OCI-LY7 (cell line): ENCODE results near the gene RPL18. TPM values are rescaled to one million over a fixed set of nuclear protein-coding genes. Genes with fewer than 3 reads are reported as not detected.

ENCODE experiments used
- BruUV-seq: library from RNA; stranded (reverse); fragments of 400-500 nt; replicated peaks from 2 replicates; lab custom pipeline; 2021; lab: Mats Ljungman, UMichigan
- CTCF ChIA-PET: fragments of 300-600 bp; sonication (Branson Sonifier 250); formaldehyde crosslinking; loops from one replicate; lab custom pipeline; 2022; ENCODE audit warnings: antibody characterized with exemption; ENCODE audit not compliant: unreplicated experiment; lab: Charles Lee
- POLR2A ChIA-PET: fragments of 300-600 bp; sonication (Branson Sonifier 250); formaldehyde crosslinking; loops from one replicate; lab custom pipeline; 2022; ENCODE audit warnings: antibody characterized with exemption; lab: Charles Lee
- DNase-seq: peaks from one replicate; pipeline ENCODE4 v3.0.0-alpha.2; 2015; ENCODE audit warnings: low spot score
- H2AFZ ChIP-seq: fragments of 200-600 bp; sonication (generic), shearing (Covaris generic); 2 replicates; pipeline ENCODE4 v1.6.1; 2014; ENCODE audit warnings: mild to moderate bottlenecking, antibody characterized with exemption, low read length, moderate library complexity
- H3K27ac ChIP-seq: fragments of 200-600 bp; sonication (generic); 2 replicates; pipeline ENCODE4 v1.5.1; 2014; ENCODE audit warnings: mixed run types, low read depth, mild to moderate bottlenecking, moderate library complexity, low read length, inconsistent platforms; ENCODE audit not compliant: poor library complexity, severe bottlenecking
- H3K36me3 ChIP-seq: fragments of 200-600 bp; sonication (generic); 2 replicates; pipeline ENCODE4 v1.6.1; 2014; ENCODE audit warnings: mild to moderate bottlenecking, antibody characterized with exemption, low read length, moderate library complexity, mixed read lengths; ENCODE audit not compliant: insufficient read depth
- H3K4me1 ChIP-seq: fragments of 200-600 bp; sonication (generic); 2 replicates; pipeline ENCODE4 v1.5.1; 2014; ENCODE audit warnings: mild to moderate bottlenecking, low read length; ENCODE audit not compliant: insufficient read depth, poor library complexity, severe bottlenecking
- H3K4me2 ChIP-seq: fragments of 200-600 bp; sonication (generic); 2 replicates; pipeline ENCODE4 v1.6.1; 2014; ENCODE audit warnings: mild to moderate bottlenecking, low read length
- H3K4me3 ChIP-seq: fragments of 200-600 bp; sonication (generic); 2 replicates; pipeline ENCODE4 v1.5.1; 2014; ENCODE audit warnings: mild to moderate bottlenecking, low read depth, low read length; ENCODE audit not compliant: poor library complexity, severe bottlenecking
- H3K79me2 ChIP-seq: fragments of 200-600 bp; sonication (generic); 2 replicates; pipeline ENCODE4 v1.6.1; 2016; ENCODE audit warnings: low read depth, mild to moderate bottlenecking, low read length, moderate library complexity, mixed read lengths; ENCODE audit not compliant: insufficient read depth
- H3K9me2 ChIP-seq: fragments of 200-600 bp; sonication (generic); 2 replicates; pipeline ENCODE4 v1.6.1; 2016; ENCODE audit warnings: mild to moderate bottlenecking, low read length, mixed read lengths; ENCODE audit not compliant: insufficient read depth
- H3K9me3 ChIP-seq: fragments of 200-600 bp; sonication (generic); 2 replicates; pipeline ENCODE4 v1.6.1; 2014; ENCODE audit warnings: mild to moderate bottlenecking, mixed run types, low read length, mixed read lengths
- H4K20me1 ChIP-seq: fragments of 200-600 bp; sonication (generic); 2 replicates; pipeline ENCODE4 v1.6.1; 2014; ENCODE audit warnings: mild to moderate bottlenecking, antibody characterized with exemption, low read length, moderate library complexity, mixed read lengths; ENCODE audit not compliant: insufficient read depth
- CTCF ChIP-seq: fragments of 200-600 bp; sonication (generic); conservative IDR thresholded peaks from 2 replicates; pipeline ENCODE4 v1.5.1; 2014; ENCODE audit warnings: mild to moderate bottlenecking, antibody characterized with exemption, low read length, moderate library complexity, mixed read lengths
- EZH2phosphoT487 ChIP-seq: fragments of 200-600 bp; sonication (generic); IDR thresholded peaks from 2 replicates; pipeline ENCODE4 v1.6.1; 2018; ENCODE audit warnings: low read depth, borderline replicate concordance, mild to moderate bottlenecking, mixed run types, antibody characterized with exemption, low read length, moderate library complexity, mixed read lengths
- intact Hi-C: fragments of 100-400 bp; cut with micrococcal nuclease; formaldehyde crosslinking; loops from one replicate; pipeline ENCODE4 v1.10.0; 2022; ENCODE audit not compliant: unreplicated experiment
- total RNA-seq, 2 experiments: library from RNA; depleted of rRNA in 1 of 2; stranded (reverse); fragments of >200 nt in 1 of 2; shearing (Covaris generic) in 1 of 2; gene quantifications; 2 replicates each; pipeline ENCODE4 v1.2.3, GENCODE V29; 2014 to 2022

The RPL18 gene
- total RNA-seq, 2 experiments from 2014 or later = 1,333 to 5,064 TPM

- Histone ChIP-seq H3K9me3 (no peaks in the 10 kb centered on the region), H3K79me2 (no peaks in the 10 kb centered on the region; the same call in 1 of the 2 replicates), H3K9me2 (no peaks in the 10 kb centered on the region), H3K4me3 (no peak overlapping the region), H3K36me3 (peaks cover 27% of the 10 kb centered on the region; the same call in 1 of the 2 replicates), H3K27ac (no peak overlapping the region), H2AFZ (no peak overlapping the region), H4K20me1 (no peaks in the 10 kb centered on the region), H3K4me1 (peaks cover 32% of the 10 kb centered on the region), H3K4me2 (no peak overlapping the region)
- ChIA-PET POLR2A (interaction anchor here (1.4 kb wide), 1 partner anchor 11 kb away, joined by 5 read pairs; no protein-coding TSS in a partner anchor), CTCF (interaction anchor here (0.6 kb wide), 1 partner anchor 205 kb away, joined by 3 read pairs; the partner anchor contains the start of gene HSD17B14)
- intact Hi-C loops = loop anchor here (10.0 kb wide), 1 partner anchor 864 kb away; the partner anchor contains the start of gene RPS11
- TF ChIP-seq CTCF (no peak), EZH2phosphoT487 (no peak)
- BruUV-seq = no TSS peak
- DNase-seq = no peak
Measured at GRCh38 chr19:48631225-48631624, 12.2 kb upstream of the RPL18 start.

GRCh38 chr19:48630296-48631063, 11.5 kb upstream of the RPL18 start:
- no TSS peak for BruUV-seq
- ChIA-PET POLR2A (interaction anchor here (1.4 kb wide), 1 partner anchor 10 kb away, joined by 5 read pairs; no protein-coding TSS in a partner anchor), CTCF (interaction anchor here (0.6 kb wide), 1 partner anchor 206 kb away, joined by 3 read pairs; the partner anchor contains the start of gene HSD17B14)
- Histone ChIP-seq H3K36me3 (peaks cover 30% of the 10 kb centered on the region; the same call in 1 of the 2 replicates), H3K9me3 (no peaks in the 10 kb centered on the region), H3K4me1 (peaks cover 28% of the 10 kb centered on the region), H3K4me2 (no peak overlapping the region), H3K27ac (no peak overlapping the region), H3K4me3 (no peak overlapping the region), H3K9me2 (no peaks in the 10 kb centered on the region), H3K79me2 (no peaks in the 10 kb centered on the region; the same call in 1 of the 2 replicates), H2AFZ (no peak overlapping the region), H4K20me1 (no peaks in the 10 kb centered on the region)
- intact Hi-C loops = loop anchor here (10.0 kb wide), 1 partner anchor 864 kb away; the partner anchor contains the start of gene RPS11
- no peak for TF ChIP-seq EZH2phosphoT487
- TF ChIP-seq CTCF = no peak
- DNase-seq = no peak
